Chondrocyte (in vitro differentiated cells): ENCODE measurements around the gene NAT10. TPM values are rescaled to one million over a fixed set of nuclear protein-coding genes. Genes with fewer than 3 reads are reported as not detected.

Source experiments
- DNase-seq: peaks from one replicate; pipeline ENCODE4 v3.0.0; 2021; ENCODE audit warnings: mixed read lengths, low spot score
- H3K27ac Mint-ChIP-seq: one replicate; pipeline ENCODE4 v1.8.0; 2021; ENCODE audit warnings: mild to moderate bottlenecking, moderate library complexity, mixed read lengths; ENCODE audit not compliant: unreplicated experiment
- H3K27me3 Mint-ChIP-seq: 2 replicates; pipeline ENCODE4 v1.8.0; 2021; ENCODE audit warnings: low read depth, mixed read lengths
- H3K36me3 Mint-ChIP-seq: 2 replicates; pipeline ENCODE4 v1.8.0; 2021; ENCODE audit warnings: low read depth, mixed read lengths
- H3K4me1 Mint-ChIP-seq: 2 replicates; pipeline ENCODE4 v1.8.0; 2021; ENCODE audit warnings: low read depth, mild to moderate bottlenecking, mixed read lengths
- H3K4me3 Mint-ChIP-seq: one replicate; pipeline ENCODE4 v1.8.0; 2021; ENCODE audit warnings: mild to moderate bottlenecking, moderate library complexity, mixed read lengths; ENCODE audit not compliant: unreplicated experiment
- H3K9me3 Mint-ChIP-seq: 2 replicates; pipeline ENCODE4 v1.8.0; 2021; ENCODE audit warnings: low read depth, mixed read lengths
- CTCF ChIP-seq: fragments of 200-600 bp; sonication (generic); IDR thresholded peaks from 2 replicates; pipeline ENCODE4 v1.5.0; 2021; ENCODE audit warnings: antibody characterized with exemption, mild to moderate bottlenecking, moderate library complexity
- total RNA-seq: library from RNA; stranded (reverse); gene quantifications from 3 replicates; pipeline ENCODE4 v1.2.1, GENCODE V29; 2021

The NAT10 gene
- total RNA-seq, 1 donor from 2014 or later, result 25.8 TPM

- TF ChIP-seq CTCF, result no peak
- H3K27me3 Mint-ChIP-seq, result peaks cover 3% of the 10 kb centered on the region
- no peak overlapping the region for H3K4me3 Mint-ChIP-seq
- no peaks in the 10 kb centered on the region for H3K36me3 Mint-ChIP-seq
- no peak for DNase-seq
- no peak overlapping the region for H3K27ac Mint-ChIP-seq
- H3K9me3 Mint-ChIP-seq, result no peaks in the 10 kb centered on the region
- H3K4me1 Mint-ChIP-seq, result peaks cover 17% of the 10 kb centered on the region
Observed at GRCh38 chr11:34175284-34176019, 70.0 kb downstream of the NAT10 start.

GRCh38 chr11:34176751-34177209 lies 71.4 kb downstream of the NAT10 start:
- H3K27me3 Mint-ChIP-seq, result peaks cover 3% of the 10 kb centered on the region
- no peak overlapping the region for H3K27ac Mint-ChIP-seq
- no peaks in the 10 kb centered on the region for H3K9me3 Mint-ChIP-seq
- DNase-seq, result no peak
- peaks cover 17% of the 10 kb centered on the region for H3K4me1 Mint-ChIP-seq
- H3K4me3 Mint-ChIP-seq, result no peak overlapping the region
- no peak for TF ChIP-seq CTCF
- H3K36me3 Mint-ChIP-seq, result no peaks in the 10 kb centered on the region

- Mint-ChIP-seq H3K36me3 (no peaks in the 10 kb centered on the region), H3K27ac (no peak overlapping the region), H3K4me1 (peaks cover 17% of the 10 kb centered on the region), H3K4me3 (no peak overlapping the region), H3K27me3 (peaks cover 3% of the 10 kb centered on the region), H3K9me3 (no peaks in the 10 kb centered on the region)
- no peak for DNase-seq
- TF ChIP-seq CTCF, result no peak
Observed at GRCh38 chr11:34178209-34178821, 72.9 kb downstream of the NAT10 start.

GRCh38 chr11:34179026-34179675 lies 73.7 kb downstream of the NAT10 start:
- H3K36me3 Mint-ChIP-seq, result no peaks in the 10 kb centered on the region
- H3K27ac Mint-ChIP-seq, result no peak overlapping the region

More at GRCh38 chr11:34179026-34179675, 73.7 kb downstream of the NAT10 start:
- H3K9me3 Mint-ChIP-seq, result no peaks in the 10 kb centered on the region
- H3K27me3 Mint-ChIP-seq, result peaks cover 3% of the 10 kb centered on the region
- TF ChIP-seq CTCF, result no peak
- no peak for DNase-seq
- H3K4me3 Mint-ChIP-seq, result no peak overlapping the region
- peaks cover 12% of the 10 kb centered on the region for H3K4me1 Mint-ChIP-seq
